HUDEP-2 (cell line): ENCODE results near the gene FA2H.
A peak's percentile ranks its signal among the peaks of the same experiment; 100 is the strongest.
"Not testable (repeated sequence)": the region's sequence is repeated elsewhere in the genome, so short reads cannot be mapped to it uniquely, and the experiment has no call there.

Experiments used
- DNase-seq, 76 experiments: peaks; one replicate each; lab custom pipeline; 2025; ENCODE audit not compliant: unreplicated experiment in 76 of 76; lab: John Stamatoyannopoulos, UW

The FA2H gene

GRCh38 chr16:74771656-74772315 is 2.8 kb downstream of the FA2H start:
- peak in 1 of 76 experiments; percentile 2 for DNase-seq

GRCh38 chr16:74770831-74771526 is 3.6 kb downstream of the FA2H start:
- peak in 3 of 76 experiments; percentile 1 to 31 (median 9) for DNase-seq

GRCh38 chr16:74769586-74770190 is 4.9 kb downstream of the FA2H start:
- no peak for DNase-seq

- no peak for DNase-seq
These were observed 6.4 kb downstream of the FA2H start for GRCh38 chr16:74768239-74768638.

GRCh38 chr16:74767749-74768148 is 6.9 kb downstream of the FA2H start:
- DNase-seq, result no peak

GRCh38 chr16:74766729-74767128 is 7.9 kb downstream of the FA2H start:
- peak in 11 of 76 experiments; percentile 1 to 36 (median 10) for DNase-seq

GRCh38 chr16:74764184-74764583 is 10.4 kb downstream of the FA2H start:
- DNase-seq, result not testable (repeated sequence)

- DNase-seq, result no peak
These were observed 13.0 kb downstream of the FA2H start for GRCh38 chr16:74761665-74762064.

- DNase-seq, result no peak
These were observed 14.4 kb downstream of the FA2H start for GRCh38 chr16:74760007-74760767.

- DNase-seq, result no peak
These were observed 15.1 kb downstream of the FA2H start for GRCh38 chr16:74759564-74759963.

- DNase-seq, result no peak
These were observed 15.8 kb downstream of the FA2H start for GRCh38 chr16:74758801-74759200.

- DNase-seq, result no peak
These were observed 17.3 kb downstream of the FA2H start for GRCh38 chr16:74757349-74757748.

- peak in 7 of 76 experiments; percentile 2 to 35 (median 12) for DNase-seq
These were observed 18.4 kb downstream of the FA2H start for GRCh38 chr16:74756203-74756602.

- no peak for DNase-seq
These were observed 21.4 kb downstream of the FA2H start for GRCh38 chr16:74753180-74753579.

- no peak for DNase-seq
These were observed 21.9 kb downstream of the FA2H start for GRCh38 chr16:74752756-74753155.

GRCh38 chr16:74752258-74752657 is 22.4 kb downstream of the FA2H start:
- no peak for DNase-seq

- DNase-seq, result no peak
These were observed 23.0 kb downstream of the FA2H start for GRCh38 chr16:74751658-74752057.

GRCh38 chr16:74749291-74750055 is 25.1 kb downstream of the FA2H start:
- no peak for DNase-seq

GRCh38 chr16:74748616-74749026 is 26.0 kb downstream of the FA2H start:
- DNase-seq, result no peak
